Testis (tissue), 3 donors: ENCODE data around the gene PRPF6. TPM values are rescaled to one million over a fixed set of nuclear protein-coding genes. Genes with fewer than 3 reads are reported as not detected.

Experiments used
- DNase-seq: peaks from one replicate; pipeline ENCODE4 v3.0.0-alpha.2; 2019
- H3K27ac ChIP-seq, 2 donors: fragments of 200-600 bp; sonication (generic); one replicate each; pipeline ENCODE4 v1.5.1; 2019
- H3K27me3 ChIP-seq: fragments of 200-600 bp; sonication (generic); one replicate; pipeline ENCODE4 v1.5.1; 2019
- H3K36me3 ChIP-seq: fragments of 200-600 bp; sonication (generic); one replicate; pipeline ENCODE4 v1.5.1; 2017; ENCODE audit warnings: low read depth; ENCODE audit errors: missing control alignments
- H3K4me1 ChIP-seq: fragments of 200-600 bp; sonication (generic); one replicate; pipeline ENCODE4 v1.5.1; 2019
- H3K4me3 ChIP-seq, 2 donors: fragments of 200-600 bp; sonication (generic); one replicate each; pipeline ENCODE4 v1.5.1; 2017 to 2019
- H3K9me3 ChIP-seq: fragments of 200-600 bp; sonication (generic); one replicate; pipeline ENCODE4 v1.5.1; 2017
- POLR2A ChIP-seq: fragments of 450-650 bp; IDR thresholded peaks from one replicate; pipeline ENCODE4 v1.6.1; 2017; ENCODE audit warnings: antibody characterized with exemption, mild to moderate bottlenecking, moderate library complexity
- WGBS, 2 donors: methylation state at CpG; one replicate each; pipeline ENCODE4 v1.1.5; 2018; 5-methylcytosine and 5-hydroxymethylcytosine counted together
- intact Hi-C: fragments of 100-400 bp; cut with DNase I; formaldehyde crosslinking; loops from one replicate; pipeline ENCODE4 v1.15.1; 2023; ENCODE audit warnings: low total_unique reads
- polyA plus RNA-seq: library from polyadenylated mRNA; stranded (reverse); fragments of 350-450 nt; fragmentation: Illumina TruSeq; extraction: RNeasy Lipid Tissue Mini Kit (QIAGEN cat#74804); gene quantifications from one replicate; pipeline ENCODE4 v1.2.3, GENCODE V29; 2014; ENCODE audit warnings: low read depth, low replicate concordance; ENCODE audit not compliant: insufficient read depth
- total RNA-seq, 2 donors: library from RNA; depleted of rRNA; stranded (reverse); fragments of >200 nt; gene quantifications; one replicate each; pipeline ENCODE4 v1.2.3, GENCODE V29; 2016
- TF ChIP-seq, protein P1 (sequence below), 3 experiments: fragments of 450-650 bp in 2 of 3; fragments of 200-600 bp in 1 of 3; sonication (generic) in 1 of 3; IDR thresholded peaks; one replicate each; pipeline ENCODE4 v1.5.1; 2016 to 2019; ENCODE audit warnings: antibody characterized with exemption in 3 of 3, mild to moderate bottlenecking in 2 of 3, moderate library complexity in 1 of 3

PRPF6 gene
- total and polyA plus RNA-seq, 3 donors from 2014 or later = 106 to 114 (median 107) TPM

DNA sequence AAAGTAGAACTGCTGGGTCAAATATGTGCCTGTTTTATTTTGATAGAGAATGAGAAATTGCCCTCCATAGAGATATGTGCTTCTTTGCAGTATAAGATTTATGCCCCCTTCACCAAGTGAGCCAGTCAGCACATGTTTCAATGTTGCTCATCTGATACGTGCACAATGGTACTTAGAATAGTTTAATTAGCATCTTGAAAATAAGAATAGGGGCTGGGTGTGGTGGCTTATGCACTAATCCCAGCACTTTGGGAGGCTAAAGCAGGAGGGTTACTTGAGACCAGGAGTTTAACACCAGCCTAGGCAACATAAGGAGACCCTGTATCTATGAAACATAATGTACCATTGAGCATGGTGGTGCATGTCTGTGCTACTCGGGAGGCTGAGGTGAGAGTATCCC is 34.7 kb downstream of the PRPF6 start:
- 72 to 76% methylated on average over 2 of the region's 2 CpGs for WGBS, 2 donors

GRCh38 chr20:64021124-64021975 is 40.4 kb downstream of the PRPF6 start:
- Histone ChIP-seq H3K27me3 (no peaks in the 10 kb centered on the region), H3K4me1 (no peaks in the 10 kb centered on the region), H3K9me3 (no peaks in the 10 kb centered on the region), H3K4me3 (no peak overlapping the region), H3K27ac (no peak overlapping the region), H3K36me3 (no peaks in the 10 kb centered on the region)
- intact Hi-C loops = no loop called here
- TF ChIP-seq POLR2A = no peak
- TF ChIP-seq, protein P1, sequence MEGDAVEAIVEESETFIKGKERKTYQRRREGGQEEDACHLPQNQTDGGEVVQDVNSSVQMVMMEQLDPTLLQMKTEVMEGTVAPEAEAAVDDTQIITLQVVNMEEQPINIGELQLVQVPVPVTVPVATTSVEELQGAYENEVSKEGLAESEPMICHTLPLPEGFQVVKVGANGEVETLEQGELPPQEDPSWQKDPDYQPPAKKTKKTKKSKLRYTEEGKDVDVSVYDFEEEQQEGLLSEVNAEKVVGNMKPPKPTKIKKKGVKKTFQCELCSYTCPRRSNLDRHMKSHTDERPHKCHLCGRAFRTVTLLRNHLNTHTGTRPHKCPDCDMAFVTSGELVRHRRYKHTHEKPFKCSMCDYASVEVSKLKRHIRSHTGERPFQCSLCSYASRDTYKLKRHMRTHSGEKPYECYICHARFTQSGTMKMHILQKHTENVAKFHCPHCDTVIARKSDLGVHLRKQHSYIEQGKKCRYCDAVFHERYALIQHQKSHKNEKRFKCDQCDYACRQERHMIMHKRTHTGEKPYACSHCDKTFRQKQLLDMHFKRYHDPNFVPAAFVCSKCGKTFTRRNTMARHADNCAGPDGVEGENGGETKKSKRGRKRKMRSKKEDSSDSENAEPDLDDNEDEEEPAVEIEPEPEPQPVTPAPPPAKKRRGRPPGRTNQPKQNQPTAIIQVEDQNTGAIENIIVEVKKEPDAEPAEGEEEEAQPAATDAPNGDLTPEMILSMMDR (IDR thresholded peaks at IDR 0.05) = no peak
- 91 to 93% methylated on average over 21 to 35 of the region's 36 CpGs for WGBS, 2 donors
- DNase-seq = no peak

More for the DNA sequence above, 34.7 kb downstream of the PRPF6 start:
- H3K4me3 ChIP-seq = no peak overlapping the region
- no peaks in the 10 kb centered on the region for H3K36me3 ChIP-seq
- H3K4me1 ChIP-seq = no peaks in the 10 kb centered on the region
- no peak overlapping the region for H3K27ac ChIP-seq
- no peak for DNase-seq
- intact Hi-C loops = no loop called here
- TF ChIP-seq, protein P1 (IDR thresholded peaks at IDR 0.05) = no peak
- no peak for TF ChIP-seq POLR2A
- no peaks in the 10 kb centered on the region for H3K27me3 ChIP-seq
- H3K9me3 ChIP-seq = no peaks in the 10 kb centered on the region

GRCh38 chr20:64022671-64023360 is 41.9 kb downstream of the PRPF6 start:
- 92 to 96% methylated on average over 17 of the region's 17 CpGs for WGBS, 2 donors
- intact Hi-C loops = no loop called here
- DNase-seq = no peak
- Histone ChIP-seq H3K36me3 (peaks cover 4% of the 10 kb centered on the region), H3K4me3 (no peak overlapping the region), H3K4me1 (no peaks in the 10 kb centered on the region), H3K27me3 (no peaks in the 10 kb centered on the region), H3K9me3 (no peaks in the 10 kb centered on the region), H3K27ac (no peak overlapping the region)
- TF ChIP-seq, protein P1 (IDR thresholded peaks at IDR 0.05) = no peak
- no peak for TF ChIP-seq POLR2A

GRCh38 chr20:64023361-64024140 is 42.6 kb downstream of the PRPF6 start:
- H3K36me3 ChIP-seq = peaks cover 4% of the 10 kb centered on the region
- H3K27me3 ChIP-seq = no peaks in the 10 kb centered on the region
- intact Hi-C loops = no loop called here
- no peaks in the 10 kb centered on the region for H3K9me3 ChIP-seq
- 88 to 90% methylated on average over 11 to 15 of the region's 15 CpGs for WGBS, 2 donors
- H3K4me3 ChIP-seq = no peak overlapping the region
- TF ChIP-seq, protein P1 (IDR thresholded peaks at IDR 0.05) = no peak
- TF ChIP-seq POLR2A = no peak
- no peak for DNase-seq
- H3K27ac ChIP-seq = no peak overlapping the region
- no peaks in the 10 kb centered on the region for H3K4me1 ChIP-seq
